Aorta (tissue), 5 donors: ENCODE results near the gene RHBDL1. TPM values are rescaled to one million over a fixed set of nuclear protein-coding genes. Genes with fewer than 3 reads are reported as not detected.
A peak's percentile ranks its signal among the peaks of the same experiment; 100 is the strongest.

ENCODE experiments used
- ATAC-seq: fragments of 200-7000 bp; cut with Tn5 transposase; one replicate; pipeline ENCODE4 v1.9.1; 2022; ENCODE audit warnings: moderate library complexity; ENCODE audit not compliant: low FRiP score
- DNase-seq, 2 donors: peaks; one replicate each; pipeline ENCODE4 v3.0.0-alpha.2; 2020
- H3K27ac ChIP-seq, 2 donors: one replicate each; pipeline ENCODE4 v1.5.1; 2013; ENCODE audit warnings: low read length in 2 of 2, mild to moderate bottlenecking in 2 of 2, moderate library complexity in 2 of 2, control low read depth in 1 of 2, inconsistent platforms in 1 of 2, low read depth in 1 of 2
- H3K27me3 ChIP-seq, 2 donors: one replicate each; pipeline ENCODE4 v1.6.1; 2013; ENCODE audit warnings: control low read depth in 1 of 2, low read length in 1 of 2, mild to moderate bottlenecking in 1 of 2, moderate library complexity in 1 of 2; ENCODE audit not compliant: insufficient read depth in 2 of 2, control insufficient read depth in 1 of 2
- H3K36me3 ChIP-seq, 2 donors: one replicate each; pipeline ENCODE4 v1.6.1; 2013; ENCODE audit warnings: control low read depth in 1 of 2, low read length in 1 of 2, mild to moderate bottlenecking in 1 of 2; ENCODE audit not compliant: insufficient read depth in 2 of 2, control insufficient read depth in 1 of 2
- H3K4me1 ChIP-seq, 2 donors: one replicate each; pipeline ENCODE4 v1.6.1; 2013; ENCODE audit warnings: low read length in 2 of 2, control low read depth in 1 of 2, mild to moderate bottlenecking in 1 of 2, moderate library complexity in 1 of 2; ENCODE audit not compliant: insufficient read depth in 2 of 2, control insufficient read depth in 1 of 2
- H3K4me3 ChIP-seq, 2 donors: one replicate each; pipeline ENCODE4 v1.5.1; 2013; ENCODE audit warnings: low read length in 2 of 2, control low read depth in 1 of 2, mild to moderate bottlenecking in 1 of 2
- H3K9me3 ChIP-seq: one replicate; pipeline ENCODE4 v1.6.1; 2013; ENCODE audit warnings: mild to moderate bottlenecking, low read length; ENCODE audit not compliant: control insufficient read depth
- WGBS, 2 donors: extraction: QIAGEN DNeasy Blood & Tissue Kit; methylation state at CpG; one replicate each; pipeline ENCODE4 v1.1.7; 2013; 5-methylcytosine and 5-hydroxymethylcytosine counted together
- intact Hi-C, 2 donors: fragments of 100-400 bp; cut with DNase I; formaldehyde crosslinking; loops; one replicate each; pipeline versions ENCODE4 v1.14.2 to v1.15.0; 2022
- polyA plus RNA-seq, 2 donors: library from polyadenylated mRNA; stranded (reverse); fragments of 200-250 nt; gene quantifications; one replicate each; pipeline ENCODE4 v1.2.3, GENCODE V29; 2013
- total RNA-seq, 2 donors: library from RNA; stranded (reverse); fragmentation: NEBNext Ultra II Directional; extraction: Animal tissue kit (Norgen Biotek cat#: 25700); gene quantifications; one replicate each; pipeline ENCODE4 v1.2.1, GENCODE V29; 2021
- donor health status: healthy with polysubstance abuse.
- donor health status: Bipolar disorder and iron deficiency.
- donor health status: DM: no; HTN: no; CAD: no.
- donor health status: DM: no; HTN: no; CAD: no.
- donor health status: DM: yes; HTN: yes; CAD: no.

Gene RHBDL1
- total and polyA plus RNA-seq, 4 donors = 0.88 to 1.5 (median 1.3) TPM; not detected in 1

GRCh38 chr16:668519-669171 is 6.8 kb upstream of the RHBDL1 start:
- Histone ChIP-seq H3K4me1 (no peaks in the 10 kb centered on the region), H3K4me3 (peak overlapping the region; percentile 11 to 74), H3K27me3 (no peaks in the 10 kb centered on the region), H3K27ac (no peak overlapping the region), H3K9me3 (no peaks in the 10 kb centered on the region), H3K36me3 (peaks cover 0 to 14% of the 10 kb centered on the region in 2 donors)
- 6% methylated on average over 49 to 50 of the region's 50 CpGs for WGBS, 2 donors
- DNase-seq (no peak), ATAC-seq (no peak)
- intact Hi-C loops = loop anchor here in 1 of 2 donors (10.0 kb wide), 1 partner anchor 274 kb away; the partner anchor contains the start of gene NME4

GRCh38 chr16:669666-670065 is 5.8 kb upstream of the RHBDL1 start:
- H3K27me3 ChIP-seq = no peaks in the 10 kb centered on the region
- H3K4me1 ChIP-seq = no peaks in the 10 kb centered on the region
- 90 to 92% methylated on average over 13 of the region's 13 CpGs for WGBS, 2 donors
- DNase-seq (no peak), ATAC-seq (no peak)
- H3K9me3 ChIP-seq = no peaks in the 10 kb centered on the region
- H3K4me3 ChIP-seq = no peak overlapping the region
- peaks cover 0 to 14% of the 10 kb centered on the region in 2 donors for H3K36me3 ChIP-seq
- H3K27ac ChIP-seq = no peak overlapping the region
- intact Hi-C loops = loop anchor here in 1 of 2 donors (10.0 kb wide), 1 partner anchor 275 kb away; the partner anchor contains the start of gene NME4

DNA sequence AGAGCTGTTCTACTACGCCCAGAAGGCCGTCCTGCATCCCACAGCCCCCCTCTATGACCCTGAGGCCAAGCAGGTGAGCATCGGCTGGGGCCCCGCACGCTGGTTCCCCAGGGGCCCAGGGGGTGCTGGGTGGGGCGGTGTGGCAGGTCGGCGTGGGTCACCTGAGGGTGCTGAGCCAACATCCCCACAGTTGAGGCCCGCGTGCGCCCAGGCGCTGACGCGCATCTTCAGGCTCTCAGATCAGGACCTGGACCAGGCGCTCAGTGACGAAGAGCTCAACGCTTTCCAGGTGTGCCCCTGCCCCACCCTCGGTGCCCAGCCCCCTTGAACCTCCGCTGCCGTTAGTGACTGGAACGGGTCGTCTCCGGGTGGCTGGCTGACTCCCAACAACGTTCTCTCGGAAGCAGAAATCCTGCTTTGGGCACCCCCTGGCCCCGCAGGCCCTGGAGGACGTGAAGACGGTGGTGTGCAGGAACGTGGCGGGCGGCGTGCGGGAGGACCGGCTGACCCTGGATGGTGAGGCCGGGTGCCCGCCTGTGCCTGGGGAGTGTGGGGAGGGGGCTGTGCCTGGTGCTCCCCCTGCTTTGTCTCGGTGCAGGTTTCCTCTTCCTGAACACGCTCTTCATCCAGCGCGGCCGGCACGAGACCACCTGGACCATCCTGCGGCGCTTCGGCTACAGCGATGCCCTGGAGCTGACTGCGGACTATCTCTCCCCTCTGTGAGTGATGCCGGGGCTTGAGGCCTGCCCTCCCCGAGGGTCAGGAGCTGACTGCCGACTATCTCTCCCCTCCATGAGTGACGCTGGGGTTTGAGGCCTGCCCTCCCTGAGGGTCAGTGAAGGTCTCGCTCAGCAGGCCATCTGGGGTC is 4.8 kb upstream of the RHBDL1 start:
- intact Hi-C loops = no loop called here
- Histone ChIP-seq H3K36me3 (peaks cover 0 to 14% of the 10 kb centered on the region in 2 donors), H3K27ac (no peak overlapping the region), H3K27me3 (no peaks in the 10 kb centered on the region), H3K4me1 (no peaks in the 10 kb centered on the region), H3K9me3 (no peaks in the 10 kb centered on the region), H3K4me3 (no peak overlapping the region)
- no peak for DNase-seq
- ATAC-seq = no peak
- WGBS, 2 donors = 91% methylated on average over 43 to 52 of the region's 52 CpGs

DNA sequence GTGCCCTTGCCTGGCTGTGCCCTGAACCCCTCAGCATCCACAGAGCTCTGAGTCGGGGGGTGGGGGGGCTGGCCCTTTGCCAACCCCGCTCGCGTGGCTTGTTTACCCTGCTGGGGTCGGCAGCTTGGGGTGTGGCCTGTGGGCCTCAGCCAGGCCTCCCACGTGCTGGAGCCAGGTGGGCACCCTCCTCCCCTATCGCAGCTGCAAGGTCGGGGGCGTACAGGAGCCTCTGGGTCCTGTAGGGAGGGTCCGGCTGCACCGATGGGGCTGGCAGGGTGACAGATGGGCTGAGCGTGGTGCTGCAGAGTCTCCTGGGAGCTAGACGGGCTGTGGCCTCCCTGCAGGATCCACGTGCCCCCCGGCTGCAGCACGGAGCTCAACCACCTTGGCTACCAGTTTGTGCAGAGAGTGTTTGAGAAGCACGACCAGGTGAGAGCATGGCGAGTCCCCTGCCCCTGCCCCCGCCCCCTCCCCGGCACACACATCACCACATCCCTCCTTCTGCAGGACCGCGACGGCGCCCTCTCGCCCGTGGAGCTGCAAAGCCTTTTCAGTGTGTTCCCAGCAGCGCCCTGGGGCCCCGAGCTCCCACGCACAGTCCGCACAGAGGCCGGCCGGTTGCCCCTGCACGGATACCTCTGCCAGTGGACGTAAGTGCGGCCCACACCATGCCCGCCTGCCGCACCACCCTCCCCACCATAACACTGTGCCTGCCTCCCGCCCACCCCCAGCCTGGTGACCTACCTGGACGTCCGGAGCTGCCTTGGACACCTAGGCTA is 3.9 kb upstream of the RHBDL1 start:
- intact Hi-C loops = no loop called here
- WGBS, 2 donors = 82 to 84% methylated on average over 40 of the region's 40 CpGs
- H3K27ac ChIP-seq = no peak overlapping the region
- peaks cover 0 to 14% of the 10 kb centered on the region in 2 donors for H3K36me3 ChIP-seq
- H3K4me1 ChIP-seq = no peaks in the 10 kb centered on the region
- H3K4me3 ChIP-seq = no peak overlapping the region
- ATAC-seq = no peak
- DNase-seq = no peak
- H3K27me3 ChIP-seq = no peaks in the 10 kb centered on the region
- no peaks in the 10 kb centered on the region for H3K9me3 ChIP-seq

- DNase-seq (no peak), ATAC-seq (no peak)
- Histone ChIP-seq H3K9me3 (no peaks in the 10 kb centered on the region), H3K27ac (no peak overlapping the region), H3K27me3 (no peaks in the 10 kb centered on the region), H3K4me3 (no peak overlapping the region), H3K36me3 (peaks cover 0 to 14% of the 10 kb centered on the region in 2 donors), H3K4me1 (no peaks in the 10 kb centered on the region)
- 93 to 94% methylated on average over 19 of the region's 19 CpGs for WGBS, 2 donors
- intact Hi-C loops = no loop called here
Measured at GRCh38 chr16:672371-672770, 3.1 kb upstream of the RHBDL1 start.

DNA sequence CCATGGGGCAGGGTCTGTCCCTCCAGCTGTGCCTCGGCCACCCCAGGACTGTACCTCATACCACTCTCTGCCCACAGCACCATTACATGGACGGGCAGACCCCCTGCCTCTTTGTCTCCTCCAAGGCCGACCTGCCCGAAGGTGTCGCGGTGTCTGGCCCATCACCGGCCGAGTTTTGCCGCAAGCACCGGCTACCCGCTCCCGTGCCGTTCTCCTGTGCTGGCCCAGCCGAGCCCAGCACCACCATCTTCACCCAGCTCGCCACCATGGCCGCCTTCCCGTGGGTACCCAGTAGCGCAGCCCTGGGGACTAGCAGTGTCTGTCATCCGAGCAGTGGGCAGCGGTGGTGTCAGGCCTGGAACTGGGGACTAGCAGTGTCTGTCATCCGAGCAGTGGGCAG is 2.6 kb upstream of the RHBDL1 start:
- 93% methylated on average over 21 of the region's 21 CpGs for WGBS, 2 donors
- intact Hi-C loops = no loop called here
- Histone ChIP-seq H3K9me3 (no peaks in the 10 kb centered on the region), H3K4me3 (no peak overlapping the region), H3K27ac (no peak overlapping the region), H3K4me1 (no peaks in the 10 kb centered on the region), H3K27me3 (no peaks in the 10 kb centered on the region), H3K36me3 (peaks cover 0 to 14% of the 10 kb centered on the region in 2 donors)
- DNase-seq = no peak
- no peak for ATAC-seq

DNA sequence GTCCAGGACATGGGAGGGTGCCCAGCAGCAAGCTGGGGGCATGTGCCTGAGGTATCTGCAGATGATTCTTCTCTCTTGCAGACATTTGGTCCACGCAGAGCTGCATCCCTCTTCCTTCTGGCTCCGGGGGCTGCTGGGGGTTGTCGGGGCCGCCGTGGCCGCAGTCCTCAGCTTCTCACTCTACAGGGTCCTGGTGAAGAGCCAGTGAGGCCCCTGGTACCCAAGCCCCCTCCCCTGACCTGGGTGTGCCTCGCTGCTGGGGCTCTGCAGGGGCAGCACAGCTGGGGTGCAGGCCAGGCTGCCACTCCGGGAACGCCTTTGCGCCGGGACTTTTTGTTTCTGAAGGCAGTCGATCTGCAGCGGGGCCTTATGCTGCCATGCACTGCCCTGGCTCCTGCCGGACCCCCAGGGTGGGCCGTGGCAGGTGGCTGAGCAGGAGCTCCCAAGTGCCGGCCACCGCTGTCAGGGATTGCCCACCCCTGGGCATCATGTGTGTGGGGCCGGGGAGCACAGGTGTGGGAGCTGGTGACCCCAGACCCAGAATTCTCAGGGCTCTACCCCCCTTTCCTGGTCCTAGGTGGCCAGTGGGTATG is 2.0 kb upstream of the RHBDL1 start:
- H3K4me1 ChIP-seq = no peaks in the 10 kb centered on the region
- no peak overlapping the region for H3K4me3 ChIP-seq
- ATAC-seq (no peak), DNase-seq (no peak)
- peaks cover 0 to 14% of the 10 kb centered on the region in 2 donors for H3K36me3 ChIP-seq
- no peak overlapping the region for H3K27ac ChIP-seq
- WGBS, 2 donors = 90 to 91% methylated on average over 18 of the region's 18 CpGs
- no peaks in the 10 kb centered on the region for H3K27me3 ChIP-seq
- intact Hi-C loops = no loop called here
- no peaks in the 10 kb centered on the region for H3K9me3 ChIP-seq

- Histone ChIP-seq H3K27me3 (no peaks in the 10 kb centered on the region), H3K27ac (no peak overlapping the region), H3K4me1 (no peaks in the 10 kb centered on the region), H3K36me3 (peaks cover 0 to 14% of the 10 kb centered on the region in 2 donors), H3K4me3 (no peak overlapping the region), H3K9me3 (no peaks in the 10 kb centered on the region)
- ATAC-seq (no peak), DNase-seq (no peak)
- intact Hi-C loops = no loop called here
- WGBS, 2 donors = 80 to 83% methylated on average over 21 to 22 of the region's 22 CpGs
Measured at GRCh38 chr16:674214-674881, 1.1 kb upstream of the RHBDL1 start.
